Heart left ventricle (tissue), 13 donors: ENCODE measurements around the gene CUEDC2.

ENCODE experiments used
- CTCF ChIP-seq, 12 donors: fragments of 200-600 bp; sonication (generic) in 4 of 12; IDR thresholded peaks; one replicate each; pipeline versions ENCODE4 v1.5.0 to v1.8.0; 2018 to 2022; ENCODE audit warnings: antibody characterized with exemption in 12 of 12, mild to moderate bottlenecking in 5 of 12
- POLR2A ChIP-seq, 2 donors: fragments of 450-650 bp; IDR thresholded peaks; one replicate each; pipeline ENCODE4 v1.6.1; 2017; ENCODE audit warnings: antibody characterized with exemption in 2 of 2, mild to moderate bottlenecking in 2 of 2, moderate library complexity in 2 of 2
- donor health status: ischemic (EF 13 %, LVEDD 7.1; RV severe dilation, severe dysfunction).
- donor health status: DM: no; HTN: yes; CAD: no.
- donor health status: DM: no; HTN: no; CAD: no.
- donor health status: ischemic (EF 25% LVEDD 6.9; RV normal size, moderate dysfunction).
- donor health status: ischemic (EF 25% LVEDD 5.7; RV mildly dilated, moderate dysfunction).
- donor health status: ischemic (EF 35%, LVEDD 5.7; RV mildly dilated, moderate dysfunction).
- donor health status: nonischemic (EF 11% LVEDD 7.7; RV severe dilation, severe dysfunction).
- donor health status: DM: yes; HTN: yes; CAD: no.
- donor health status: PGD.
- donor health status: ischemic (EF 29% LVEDD 5.4; RV normal size, mild dysfunction).
- donor health status: nonischemic (EF 23%, LVEDD 6.1; RV moderate dilation, normal function).

- TF ChIP-seq CTCF (IDR thresholded peaks at IDR 0.05) (no peak), POLR2A (IDR thresholded peaks at IDR 0.05) (no peak)
Measured at GRCh38 chr10:102437515-102437914, 5.1 kb upstream of the CUEDC2 start.
